Osteoblast (primary cell): ENCODE data around the gene LAGE3. TPM values are rescaled to one million over a fixed set of nuclear protein-coding genes. Genes with fewer than 3 reads are reported as not detected.

Experiments
- DNase-seq: peaks from one replicate; pipeline ENCODE4 v3.0.0; 2011; ENCODE audit warnings: low spot score, mixed read lengths; ENCODE audit not compliant: insufficient read length; ENCODE audit errors: missing footprints
- H2AFZ ChIP-seq: 2 replicates; pipeline ENCODE4 v1.6.0; 2011; ENCODE audit warnings: mild to moderate bottlenecking, low read length
- H3K27ac ChIP-seq: 2 replicates; pipeline ENCODE4 v1.5.1; 2011; ENCODE audit warnings: mild to moderate bottlenecking, low read depth, low read length, moderate library complexity
- H3K27me3 ChIP-seq: 2 replicates; pipeline ENCODE4 v1.6.0; 2012; ENCODE audit warnings: mild to moderate bottlenecking, control low read depth, inconsistent platforms, low read length, moderate library complexity; ENCODE audit not compliant: insufficient read depth
- H3K36me3 ChIP-seq: 2 replicates; pipeline ENCODE4 v1.5.1; 2011; ENCODE audit warnings: mild to moderate bottlenecking, low read length, control low read depth, moderate library complexity; ENCODE audit not compliant: insufficient read depth
- H3K4me1 ChIP-seq: 2 replicates; pipeline ENCODE4 v1.5.1; 2011; ENCODE audit warnings: mild to moderate bottlenecking, low read length, control low read depth, moderate library complexity; ENCODE audit not compliant: insufficient read depth
- H3K4me2 ChIP-seq: 2 replicates; pipeline ENCODE4 v1.6.0; 2011; ENCODE audit warnings: mild to moderate bottlenecking, low read length; ENCODE audit not compliant: insufficient read depth
- H3K4me3 ChIP-seq: fragments of 200-600 bp; sonication (generic); 3 replicates; pipeline ENCODE4 v1.5.1; 2012; ENCODE audit warnings: mild to moderate bottlenecking, low read length, inconsistent platforms; ENCODE audit not compliant: insufficient read depth
- H3K79me2 ChIP-seq: 2 replicates; pipeline ENCODE4 v1.6.0; 2012; ENCODE audit warnings: mild to moderate bottlenecking, low read length, control low read depth, inconsistent platforms; ENCODE audit not compliant: insufficient read depth
- H3K9me3 ChIP-seq: 2 replicates; pipeline ENCODE4 v1.5.1; 2011; ENCODE audit warnings: low read depth, low read length, control low read depth
- H4K20me1 ChIP-seq: 2 replicates; pipeline ENCODE4 v1.6.0; 2012; ENCODE audit warnings: mild to moderate bottlenecking, low read length, control low read depth; ENCODE audit not compliant: insufficient read depth
- CTCF ChIP-seq: IDR thresholded peaks from 2 replicates; pipeline ENCODE4 v1.5.1; 2011; ENCODE audit warnings: mild to moderate bottlenecking, low read depth, low read length, moderate library complexity; ENCODE audit errors: extremely low read depth
- total RNA-seq: library from RNA; depleted of rRNA; stranded (reverse); fragments of >200 nt; gene quantifications from 2 replicates; pipeline ENCODE4 v1.2.3, GENCODE V29; 2012

The LAGE3 gene
- 16.5 and 21.7 TPM in 2 replicates for total RNA-seq

DNA sequence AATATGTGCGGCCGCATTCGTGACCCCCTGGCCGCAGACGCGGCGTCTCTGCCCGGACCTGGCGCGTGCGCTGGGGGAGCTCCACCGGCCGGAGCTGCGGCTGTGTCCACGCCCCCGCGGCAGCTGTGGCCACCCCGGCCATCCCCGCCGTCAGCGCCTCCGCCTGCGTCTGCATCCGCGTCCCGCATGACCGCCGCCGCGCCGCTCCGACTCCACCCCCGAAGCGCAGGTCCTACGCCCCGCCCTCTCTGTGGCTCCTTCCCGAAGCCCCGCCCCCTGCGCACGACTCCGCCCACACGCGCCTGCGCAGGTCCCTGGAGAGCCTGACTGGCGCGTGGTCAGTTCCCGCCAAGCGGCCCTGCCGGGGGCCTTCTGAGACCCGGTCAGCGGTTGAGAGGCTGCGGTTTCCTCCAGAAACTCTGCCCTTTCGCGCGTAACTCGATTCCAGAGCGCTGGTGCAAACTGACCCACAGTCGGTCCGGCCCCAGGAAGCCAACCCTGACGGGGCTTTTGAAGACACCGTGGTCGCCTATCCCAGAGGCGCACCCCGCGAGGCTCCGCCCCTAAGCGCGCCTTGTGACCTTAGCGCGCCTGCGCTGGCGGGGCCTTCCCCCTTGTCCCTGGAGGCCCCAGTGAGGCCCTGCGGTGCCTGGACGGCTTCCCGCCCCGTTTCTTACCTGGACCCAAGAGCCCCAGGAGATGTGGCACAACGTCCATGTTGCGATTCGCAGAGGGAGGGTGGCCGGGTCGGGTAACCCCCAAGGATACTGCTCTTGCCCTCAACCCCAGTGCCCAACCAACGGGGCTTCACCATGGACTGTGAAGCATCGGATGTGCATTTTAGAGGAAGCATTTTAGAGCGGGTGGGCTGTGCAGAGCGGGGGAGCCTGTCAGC lies at the start of gene LAGE3:
Gene LAGE3, minus strand, starts transcription at position 554 of the 895 bp plus-strand sequence. Its CDS starts 366 bp downstream, at position 188.
- Histone ChIP-seq H2AFZ (peak within 1 kb of the TSS; percentile 65), H3K27me3 (no peaks in the 10 kb centered on the region), H4K20me1 (no peaks in the 10 kb centered on the region), H3K4me3 (peak within 1 kb of the TSS; percentile 64), H3K9me3 (no peaks in the 10 kb centered on the region), H3K4me1 (no peaks in the 10 kb centered on the region), H3K79me2 (no peaks in the 10 kb centered on the region), H3K36me3 (peaks cover 5% of the 10 kb centered on the region), H3K4me2 (peak within 1 kb of the TSS; percentile 76), H3K27ac (peak within 1 kb of the TSS; percentile 33)
- peak; percentile 98 for DNase-seq
- no peak for TF ChIP-seq CTCF

DNA sequence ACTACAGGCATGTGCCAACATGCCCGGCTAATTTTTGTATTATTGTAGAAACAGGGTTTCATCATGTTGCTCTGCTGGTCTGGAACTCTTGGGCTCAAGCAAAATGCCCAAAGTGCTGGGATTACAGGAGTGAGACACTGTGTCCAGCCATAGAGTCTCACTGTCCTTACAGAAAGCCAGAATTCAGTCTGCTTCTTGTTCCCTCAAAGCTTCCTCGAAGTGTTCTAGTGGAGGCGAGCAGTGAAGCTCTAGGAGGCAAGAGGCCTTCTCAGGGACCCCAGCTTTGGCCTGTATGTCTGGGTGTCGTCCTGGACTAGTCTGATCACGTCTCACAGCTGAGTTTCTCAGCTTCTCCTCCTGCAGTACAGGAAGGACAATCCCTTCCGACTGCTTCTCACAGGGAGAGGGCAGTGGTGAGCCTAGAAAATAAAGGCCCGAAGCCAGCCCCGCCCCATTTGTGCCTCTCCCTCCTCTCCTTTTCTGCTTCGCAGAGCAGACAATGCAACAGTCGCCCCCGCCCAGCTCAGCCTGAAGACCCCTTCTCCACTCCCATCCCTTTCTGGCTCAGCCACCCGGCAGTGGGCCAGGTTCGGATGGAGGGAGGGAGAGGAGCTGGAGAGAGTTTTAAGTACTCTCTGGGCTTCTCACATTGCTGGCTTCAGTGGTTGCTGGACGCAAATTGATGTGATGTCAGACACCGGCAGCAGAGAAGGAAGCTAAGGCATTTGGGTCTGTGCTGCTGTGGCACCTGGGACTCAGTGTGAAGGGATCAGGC lies 48.0 kb upstream of the LAGE3 start:
- peak overlapping the region; percentile 56 for H3K27ac ChIP-seq
- no peaks in the 10 kb centered on the region for H3K79me2 ChIP-seq
- H3K4me3 ChIP-seq = peak overlapping the region; percentile 62
- H4K20me1 ChIP-seq = no peaks in the 10 kb centered on the region
- TF ChIP-seq CTCF = peak; percentile 61
- peak overlapping the region; percentile 71 for H2AFZ ChIP-seq
- peaks cover 6% of the 10 kb centered on the region for H3K4me1 ChIP-seq
- DNase-seq = peak; percentile 88
- peak overlapping the region; percentile 78 for H3K4me2 ChIP-seq
- no peaks in the 10 kb centered on the region for H3K9me3 ChIP-seq
- no peaks in the 10 kb centered on the region for H3K27me3 ChIP-seq
- H3K36me3 ChIP-seq = no peaks in the 10 kb centered on the region

GRCh38 chrX:154525606-154526490 lies 46.8 kb upstream of the LAGE3 start:
- Histone ChIP-seq H4K20me1 (no peaks in the 10 kb centered on the region), H3K9me3 (no peaks in the 10 kb centered on the region), H3K27me3 (no peaks in the 10 kb centered on the region), H3K4me1 (peaks cover 6% of the 10 kb centered on the region), H2AFZ (no peak overlapping the region), H3K4me2 (no peak overlapping the region), H3K79me2 (no peaks in the 10 kb centered on the region), H3K36me3 (no peaks in the 10 kb centered on the region), H3K4me3 (no peak overlapping the region), H3K27ac (no peak overlapping the region)
- TF ChIP-seq CTCF = no peak
- peak; percentile 15 for DNase-seq
